Liver (tissue), 9 donors: ENCODE data around the gene RYR2. TPM values are rescaled to one million over a fixed set of nuclear protein-coding genes. Genes with fewer than 3 reads are reported as not detected.

Source experiments
- DNase-seq: peaks from one replicate; pipeline ENCODE4 v3.0.0-alpha.2; 2017; ENCODE audit warnings: low spot score
- H3K27ac ChIP-seq, 2 donors: one replicate each; pipeline ENCODE4 v1.7.0; 2013; ENCODE audit warnings: inconsistent platforms in 2 of 2, low read length in 2 of 2, control low read depth in 1 of 2, low read depth in 1 of 2, mild to moderate bottlenecking in 1 of 2
- H3K27me3 ChIP-seq, 4 donors: one replicate each; pipeline versions ENCODE4 v1.6.1 to v1.7.0; 2013; ENCODE audit warnings: low read length in 3 of 4, inconsistent platforms in 1 of 4, mild to moderate bottlenecking in 1 of 4, moderate library complexity in 1 of 4; ENCODE audit not compliant: control insufficient read depth in 4 of 4, insufficient read depth in 4 of 4
- H3K36me3 ChIP-seq, 4 donors: one replicate each; pipeline versions ENCODE4 v1.6.1 to v1.7.0; 2013; ENCODE audit warnings: low read length in 3 of 4, mild to moderate bottlenecking in 3 of 4, low read depth in 1 of 4, moderate library complexity in 1 of 4; ENCODE audit not compliant: control insufficient read depth in 4 of 4, insufficient read depth in 3 of 4
- H3K4me1 ChIP-seq, 4 donors: one replicate each; pipeline versions ENCODE4 v1.6.1 to v1.7.0; 2013; ENCODE audit warnings: low read length in 3 of 4, mild to moderate bottlenecking in 3 of 4, moderate library complexity in 1 of 4; ENCODE audit not compliant: control insufficient read depth in 4 of 4, insufficient read depth in 4 of 4
- H3K4me3 ChIP-seq, 3 donors: one replicate each; pipeline versions ENCODE4 v1.6.1 to v1.7.0; 2013; ENCODE audit warnings: low read length in 3 of 3, control low read depth in 1 of 3, low read depth in 1 of 3, mild to moderate bottlenecking in 1 of 3
- H3K9ac ChIP-seq, 2 donors: one replicate each; pipeline ENCODE4 v1.7.0; 2013; ENCODE audit warnings: low read length in 2 of 2, mild to moderate bottlenecking in 2 of 2, moderate library complexity in 2 of 2, control low read depth in 1 of 2, low read depth in 1 of 2
- H3K9me3 ChIP-seq, 4 donors: one replicate each; pipeline versions ENCODE4 v1.6.1 to v1.7.0; 2013; ENCODE audit warnings: low read length in 3 of 4; ENCODE audit not compliant: control insufficient read depth in 4 of 4
- ATF3 ChIP-seq: IDR thresholded peaks from 2 replicates; pipeline ENCODE4 v1.6.1; 2016; ENCODE audit warnings: antibody characterized with exemption
- CTCF ChIP-seq: fragments of 150-350 bp; IDR thresholded peaks from 2 replicates; pipeline ENCODE4 v1.5.1; 2017; ENCODE audit warnings: improper control_type of control experiment, low read depth, low read length; ENCODE audit not compliant: missing input control
- EGR1 ChIP-seq, 2 donors: IDR thresholded peaks; 2 replicates each; pipeline ENCODE4 v1.6.1; 2016 to 2018; ENCODE audit warnings: antibody characterized with exemption in 2 of 2, low read depth in 2 of 2
- FOXA1 ChIP-seq: IDR thresholded peaks from 2 replicates; pipeline ENCODE4 v1.6.1; 2016; ENCODE audit warnings: antibody characterized with exemption
- FOXA2 ChIP-seq: IDR thresholded peaks from 2 replicates; pipeline ENCODE4 v1.6.1; 2016; ENCODE audit warnings: antibody characterized with exemption
- GABPA ChIP-seq, 2 donors: IDR thresholded peaks in 1 of 2; conservative IDR thresholded peaks in 1 of 2; 2 replicates each; pipeline ENCODE4 v1.6.1; 2016; ENCODE audit warnings: antibody characterized with exemption in 2 of 2, mild to moderate bottlenecking in 1 of 2, moderate library complexity in 1 of 2
- HNF4A ChIP-seq, 2 donors: conservative IDR thresholded peaks; 2 replicates each; pipeline ENCODE4 v1.6.1; 2016; ENCODE audit warnings: antibody characterized with exemption in 2 of 2, mild to moderate bottlenecking in 2 of 2
- HNF4G ChIP-seq: IDR thresholded peaks from 2 replicates; pipeline ENCODE4 v1.6.1; 2016; ENCODE audit warnings: antibody characterized with exemption
- JUND ChIP-seq, 2 donors: IDR thresholded peaks; 2 replicates each; pipeline ENCODE4 v1.6.1; 2016; ENCODE audit warnings: antibody characterized with exemption in 2 of 2
- MAX ChIP-seq: IDR thresholded peaks from 2 replicates; pipeline ENCODE4 v1.6.1; 2016; ENCODE audit warnings: antibody characterized with exemption
- NR2F2 ChIP-seq: IDR thresholded peaks from 2 replicates; pipeline ENCODE4 v1.6.1; 2016; ENCODE audit warnings: antibody characterized with exemption
- RAD21 ChIP-seq, 2 donors: IDR thresholded peaks; 2 replicates each; pipeline ENCODE4 v1.6.1; 2016; ENCODE audit warnings: antibody characterized with exemption in 2 of 2, mild to moderate bottlenecking in 2 of 2
- REST ChIP-seq: IDR thresholded peaks from 2 replicates; pipeline ENCODE4 v1.6.1; 2016; ENCODE audit warnings: antibody characterized with exemption, mild to moderate bottlenecking
- RXRA ChIP-seq, 2 donors: IDR thresholded peaks; 2 replicates each; pipeline ENCODE4 v1.6.1; 2017 to 2018; ENCODE audit warnings: antibody characterized with exemption in 2 of 2, mild to moderate bottlenecking in 1 of 2
- SP1 ChIP-seq: IDR thresholded peaks from 2 replicates; pipeline ENCODE4 v1.6.1; 2018; ENCODE audit warnings: antibody characterized with exemption, mild to moderate bottlenecking
- TAF1 ChIP-seq: conservative IDR thresholded peaks from 2 replicates; pipeline ENCODE4 v1.6.1; 2016; ENCODE audit warnings: antibody characterized with exemption, mild to moderate bottlenecking
- YY1 ChIP-seq: IDR thresholded peaks from 2 replicates; pipeline ENCODE4 v1.6.1; 2016; ENCODE audit warnings: antibody characterized with exemption, mild to moderate bottlenecking
- ZBTB33 ChIP-seq: IDR thresholded peaks from 2 replicates; pipeline ENCODE4 v1.6.1; 2016; ENCODE audit warnings: antibody characterized with exemption
- WGBS: extraction: QIAGEN DNeasy Blood & Tissue Kit; methylation state at CpG from one replicate; pipeline ENCODE4 v1.1.7; 2013; 5-methylcytosine and 5-hydroxymethylcytosine counted together
- polyA plus RNA-seq, 2 donors: library from polyadenylated mRNA; stranded (reverse) in 1 of 2; unstranded in 1 of 2; fragments of 200-250 nt in 1 of 2; fragments of >200 nt in 1 of 2; fragmentation: Nextera tagmentation in 1 of 2; extraction: Ambion mirVana in 1 of 2; gene quantifications; one replicate each; pipeline versions ENCODE4 v1.2.1 to v1.2.3, GENCODE V29; 2013 to 2015
- total RNA-seq, 2 donors: library from RNA; depleted of rRNA; stranded (reverse); fragments of >200 nt; gene quantifications; one replicate each; pipeline ENCODE4 v1.2.3, GENCODE V29; 2014
- donor health status: healthy.
- donor health status: healthy.
- donor health status: healthy.
- donor health status: healthy.
- donor health status: healthy.

RYR2 gene
- total and polyA plus RNA-seq, 4 donors: 0.06 to 0.75 (median 0.31) TPM

GRCh38 chr1:237473854-237474253, 431.9 kb downstream of the RYR2 start:
- H3K4me3 ChIP-seq: no peak overlapping the region
- DNase-seq: no peak
- H3K9me3 ChIP-seq: no peaks in the 10 kb centered on the region
- 82% methylated on average over 5 of the region's 5 CpGs for WGBS
- H3K27ac ChIP-seq: no peak overlapping the region
- TF ChIP-seq HNF4A (conservative IDR thresholded peaks at IDR 0.05) (no peak), RXRA (IDR thresholded peaks at IDR 0.05) (no peak), NR2F2 (no peak), JUND (IDR thresholded peaks at IDR 0.05) (no peak), FOXA1 (no peak), SP1 (no peak), ATF3 (no peak), FOXA2 (no peak), YY1 (no peak), GABPA (IDR thresholded peaks at IDR 0.05 in 1 of 2, conservative IDR thresholded peaks at IDR 0.05 in 1 of 2) (no peak), ZBTB33 (no peak), RAD21 (IDR thresholded peaks at IDR 0.05) (no peak), MAX (no peak), REST (no peak), EGR1 (IDR thresholded peaks at IDR 0.05; ENCODE audit: low read depth in 2 of 2) (no peak), HNF4G (no peak), TAF1 (no peak)
- no peak overlapping the region for H3K9ac ChIP-seq
- no peaks in the 10 kb centered on the region for H3K27me3 ChIP-seq
- no peaks in the 10 kb centered on the region for H3K36me3 ChIP-seq
- no peaks in the 10 kb centered on the region for H3K4me1 ChIP-seq

- H3K27ac ChIP-seq: no peak overlapping the region
- H3K9ac ChIP-seq: no peak overlapping the region
- 43% methylated on average over 4 of the region's 4 CpGs for WGBS
- DNase-seq: no peak
- H3K4me3 ChIP-seq: no peak overlapping the region
- H3K36me3 ChIP-seq: no peaks in the 10 kb centered on the region
- H3K27me3 ChIP-seq: no peaks in the 10 kb centered on the region
- H3K4me1 ChIP-seq: no peaks in the 10 kb centered on the region
- peaks cover 0 to 4% (median 0%) of the 10 kb centered on the region in 4 donors for H3K9me3 ChIP-seq
- TF ChIP-seq GABPA (IDR thresholded peaks at IDR 0.05 in 1 of 2, conservative IDR thresholded peaks at IDR 0.05 in 1 of 2) (no peak), HNF4A (conservative IDR thresholded peaks at IDR 0.05) (no peak), JUND (IDR thresholded peaks at IDR 0.05) (no peak), TAF1 (no peak), ATF3 (no peak), RAD21 (IDR thresholded peaks at IDR 0.05) (no peak), MAX (no peak), NR2F2 (no peak), REST (no peak), CTCF (no peak), RXRA (IDR thresholded peaks at IDR 0.05) (no peak), SP1 (no peak), FOXA2 (no peak), YY1 (no peak)
Measured at GRCh38 chr1:237478082-237478481, 436.1 kb downstream of the RYR2 start.
